Activated CD4-positive, CD25-positive, alpha-beta regulatory T cell treated with anti-CD3 and anti-CD28 coated beads, Interleukin-2, amount 50 U/mL, for 16 hours (primary cell): Measurements from ENCODE around the gene HSDL1.

Source experiments
- DNase-seq: peaks from one replicate; pipeline ENCODE4 v3.0.0-alpha.2; 2020; ENCODE audit warnings: low read depth, low spot score

Gene HSDL1

DNA sequence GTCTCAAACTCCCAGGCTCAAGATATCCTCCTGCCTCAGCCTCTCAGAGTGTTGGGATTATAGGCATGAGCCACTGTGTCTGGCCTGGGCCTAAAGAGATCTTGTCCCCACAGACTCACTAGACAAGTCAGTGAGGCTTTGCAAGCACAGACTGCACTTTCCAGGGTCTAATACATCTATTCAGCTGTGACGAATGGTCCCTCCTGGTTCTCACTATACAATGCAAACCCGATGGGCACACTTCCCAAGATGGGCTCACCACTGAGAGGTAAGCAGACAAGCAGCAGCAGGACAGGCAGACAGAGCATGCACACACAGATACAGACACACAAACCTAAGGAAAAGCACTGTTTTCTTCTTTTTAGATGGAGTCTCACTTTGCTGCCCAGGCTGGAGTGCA lies 37.1 kb downstream of the HSDL1 start:
- DNase-seq, result no peak

DNA sequence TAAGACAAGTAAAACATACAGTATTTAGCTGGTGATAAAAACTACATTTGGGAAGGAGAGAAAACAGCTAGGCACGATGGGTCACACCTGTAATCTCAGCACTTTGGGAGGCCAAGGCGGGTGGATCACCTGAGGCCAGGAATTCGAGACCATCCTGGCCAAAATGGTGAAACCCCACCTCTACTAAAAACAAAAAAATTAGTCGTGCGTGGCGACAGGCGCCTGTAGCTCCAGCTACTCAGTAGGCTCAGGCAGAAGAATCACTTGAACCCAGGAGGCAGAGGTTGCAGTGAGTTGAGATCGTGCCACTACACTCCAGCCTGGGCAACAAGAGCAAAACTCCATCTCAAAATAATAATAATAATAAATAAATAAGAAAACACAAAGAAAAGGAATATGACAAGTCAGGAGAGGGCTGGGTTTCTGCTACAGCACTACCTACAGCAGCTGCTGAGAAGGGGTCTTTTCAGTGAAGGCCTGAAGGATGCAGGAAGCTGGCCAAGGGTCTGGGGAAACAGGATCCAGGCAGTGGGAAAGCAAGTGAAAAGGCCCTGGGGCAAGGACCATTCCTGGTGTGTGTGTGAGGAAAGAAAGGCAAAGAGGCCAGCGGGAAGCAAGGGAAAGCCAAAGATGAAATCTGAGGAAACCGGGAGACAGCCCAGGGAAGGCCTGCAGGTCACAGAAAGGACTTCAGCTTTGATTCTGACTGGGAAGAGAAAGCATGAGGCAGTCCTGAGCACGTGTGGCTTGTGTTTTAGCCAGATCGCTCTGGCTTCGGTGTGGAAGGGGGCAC lies 38.8 kb downstream of the HSDL1 start:
- DNase-seq, result no peak

DNA sequence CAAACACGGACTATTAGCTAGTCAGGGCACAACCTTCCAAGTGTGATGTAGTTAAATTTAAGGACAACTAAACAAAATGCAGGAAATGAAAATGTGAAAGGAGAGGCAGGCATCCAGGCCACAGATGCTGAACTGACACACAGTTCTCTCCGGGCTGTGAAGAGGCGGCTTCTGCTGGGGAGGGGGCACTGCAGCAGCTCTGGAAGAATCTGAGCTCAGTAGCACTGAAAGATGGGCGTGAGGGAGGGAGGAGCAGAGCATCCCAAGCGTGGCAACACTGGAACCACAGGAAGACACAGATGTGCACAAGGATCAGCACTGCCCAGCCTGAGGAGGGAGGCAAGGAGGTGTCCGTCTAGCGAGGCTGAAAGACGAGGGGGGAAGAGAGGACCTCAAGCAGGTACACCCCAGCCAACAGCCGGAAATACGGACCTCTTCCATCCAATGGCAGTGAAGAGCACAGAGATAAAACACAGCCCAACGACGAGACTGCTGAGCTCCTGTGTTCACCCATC lies 39.6 kb downstream of the HSDL1 start:
- no peak for DNase-seq

DNA sequence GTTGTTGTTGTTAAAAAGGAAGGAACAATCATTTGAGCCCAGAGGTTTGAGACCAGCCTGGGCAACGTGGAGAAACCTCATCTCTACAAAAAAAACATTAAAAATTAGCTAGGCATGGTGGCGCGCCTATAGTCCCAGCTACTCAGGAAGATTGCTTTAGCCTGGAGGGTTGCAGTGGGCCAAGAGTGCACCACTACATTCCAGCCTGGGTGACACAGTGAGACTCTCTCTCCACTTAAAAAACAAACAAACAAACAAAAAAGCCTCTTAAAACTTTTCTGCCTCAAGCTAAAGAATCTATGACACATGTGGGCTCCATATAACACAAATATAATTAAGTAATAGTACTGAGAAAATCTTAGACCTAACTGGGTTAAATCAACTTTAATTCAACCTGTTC lies 40.7 kb downstream of the HSDL1 start:
- DNase-seq, result no peak

DNA sequence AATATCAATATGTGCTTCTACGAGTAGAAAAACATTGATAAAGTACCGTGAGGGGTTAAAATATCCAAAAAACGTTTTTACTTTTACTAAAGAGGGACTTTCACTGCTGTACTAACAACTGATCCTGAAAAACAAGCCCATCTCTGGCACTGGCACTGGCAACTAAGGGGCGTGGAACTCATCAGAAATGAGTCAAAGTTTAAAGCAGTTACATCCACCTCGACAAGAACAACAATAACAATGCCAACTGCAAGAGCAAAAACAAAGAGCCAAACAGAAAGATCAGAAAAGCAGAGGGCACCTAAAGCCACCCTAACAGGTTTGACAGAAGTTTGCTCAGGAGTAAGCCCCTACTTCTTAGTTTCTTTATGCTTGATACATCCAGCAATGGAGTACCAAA lies 41.3 kb downstream of the HSDL1 start:
- no peak for DNase-seq

DNA sequence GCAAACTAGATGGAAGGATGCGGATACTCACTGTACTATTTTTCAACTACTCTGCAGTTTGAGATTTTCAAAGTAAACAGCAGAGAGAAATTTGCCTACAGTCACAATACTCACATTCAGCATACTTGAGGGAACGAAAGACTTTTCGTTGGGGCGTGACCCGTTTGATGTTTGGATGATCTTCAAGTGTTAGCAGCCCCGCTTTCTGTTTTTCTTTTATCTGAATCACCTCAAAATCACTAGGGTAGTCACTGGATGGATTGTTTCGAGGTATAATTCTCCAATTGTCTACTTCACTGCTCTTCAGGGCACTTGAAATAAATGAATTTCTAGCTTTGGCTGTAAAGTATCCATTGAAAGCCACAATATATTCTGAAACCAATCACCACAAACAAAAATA lies 46.0 kb downstream of the HSDL1 start:
- no peak for DNase-seq

DNA sequence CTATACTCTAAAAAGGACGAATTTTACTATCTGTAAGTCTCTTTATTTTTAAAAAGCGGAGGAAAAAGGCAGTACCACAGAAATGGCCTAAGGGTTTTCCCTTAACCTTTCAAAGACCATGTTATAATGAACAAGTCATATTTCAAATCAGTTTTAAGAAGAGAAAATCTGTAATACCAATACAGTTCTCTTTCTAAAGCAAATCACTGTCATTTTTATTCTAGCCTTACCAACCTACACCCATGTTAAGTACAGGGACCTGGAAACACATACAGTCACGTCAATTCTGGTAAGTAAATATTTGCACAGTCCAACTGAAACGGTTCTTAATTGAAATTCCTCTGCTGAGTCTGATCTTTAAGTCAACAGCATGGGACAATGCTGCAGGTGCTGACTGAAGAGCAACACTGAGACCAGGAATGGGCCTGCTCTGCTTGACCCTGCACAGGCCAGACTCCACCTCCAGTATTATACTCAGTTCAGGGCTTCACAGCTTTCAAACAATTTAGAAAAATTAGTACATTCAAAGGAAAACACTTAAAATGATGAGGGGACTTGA lies 48.5 kb downstream of the HSDL1 start:
- DNase-seq, result no peak

DNA sequence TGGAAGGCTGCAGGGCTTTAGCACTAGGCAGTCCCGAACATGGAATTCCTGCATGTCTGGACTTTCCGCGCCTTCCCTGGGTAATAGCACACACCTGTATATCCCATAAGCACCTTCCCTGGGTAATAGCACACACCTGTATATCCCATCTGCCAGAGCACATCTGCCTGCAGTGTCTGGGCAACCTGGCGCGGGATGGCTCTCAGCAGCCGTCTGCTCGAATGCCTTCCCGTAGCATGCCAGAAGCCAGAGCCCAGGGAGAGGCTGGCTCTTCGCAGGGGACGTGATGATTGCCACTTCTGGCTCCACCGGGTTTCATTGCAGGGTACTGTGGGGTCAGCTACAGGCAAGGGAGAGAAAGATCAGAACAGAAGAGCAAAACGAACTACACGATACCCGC lies 49.5 kb downstream of the HSDL1 start:
- DNase-seq, result no peak

DNA sequence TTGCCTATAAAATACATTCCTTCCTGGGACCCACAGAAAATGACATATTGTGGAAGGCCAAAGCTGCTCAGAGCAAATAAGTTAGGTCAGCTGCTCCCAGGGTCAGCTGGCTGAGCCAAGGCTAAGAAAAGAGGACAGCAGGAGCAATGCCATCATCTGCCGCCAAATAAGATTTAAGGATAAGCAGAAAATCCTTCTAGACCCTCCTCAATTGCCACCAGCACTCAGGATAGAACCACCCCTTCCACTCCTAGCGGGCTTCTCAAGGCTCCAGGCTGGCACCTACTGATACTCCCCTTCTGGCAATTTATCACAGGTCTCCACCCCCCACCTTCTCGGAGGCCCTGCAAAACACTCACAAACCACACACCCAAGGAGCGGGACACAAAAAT lies 51.1 kb downstream of the HSDL1 start:
- no peak for DNase-seq

DNA sequence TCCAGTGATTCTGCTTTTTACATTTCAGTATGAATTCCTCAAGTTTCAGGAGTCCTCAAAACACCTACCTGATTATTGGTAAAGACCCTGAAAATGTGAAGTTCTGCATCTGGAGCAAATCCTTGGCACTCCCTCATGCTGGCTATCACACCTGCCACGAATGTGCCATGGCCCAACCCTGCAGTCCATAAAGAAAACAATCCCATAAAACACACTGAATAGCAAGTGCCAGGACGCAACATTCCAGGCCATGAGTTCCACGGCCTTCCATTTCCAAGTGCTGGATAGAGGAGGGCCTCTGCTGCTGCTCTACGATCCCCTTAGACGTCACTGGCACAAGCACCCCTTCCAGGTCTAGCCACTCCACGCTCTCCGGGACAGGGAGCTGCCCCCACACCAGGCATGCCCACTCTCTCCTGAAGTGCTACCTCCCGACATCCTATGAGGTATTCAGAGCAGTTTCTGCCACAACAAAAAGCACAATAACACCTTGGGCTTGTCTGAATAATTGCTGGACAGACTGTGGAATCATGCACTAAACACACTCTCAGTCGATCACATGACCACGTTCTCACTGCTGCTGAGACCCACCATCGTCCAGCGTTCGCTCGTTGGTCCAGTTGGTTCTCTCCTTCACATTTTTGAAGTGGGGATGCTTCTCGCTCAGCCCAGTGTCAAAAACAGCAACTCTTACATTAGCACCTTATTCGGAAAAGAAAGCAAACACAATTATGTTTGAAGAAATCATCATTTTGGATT lies 51.7 kb downstream of the HSDL1 start:
- DNase-seq, result no peak

DNA sequence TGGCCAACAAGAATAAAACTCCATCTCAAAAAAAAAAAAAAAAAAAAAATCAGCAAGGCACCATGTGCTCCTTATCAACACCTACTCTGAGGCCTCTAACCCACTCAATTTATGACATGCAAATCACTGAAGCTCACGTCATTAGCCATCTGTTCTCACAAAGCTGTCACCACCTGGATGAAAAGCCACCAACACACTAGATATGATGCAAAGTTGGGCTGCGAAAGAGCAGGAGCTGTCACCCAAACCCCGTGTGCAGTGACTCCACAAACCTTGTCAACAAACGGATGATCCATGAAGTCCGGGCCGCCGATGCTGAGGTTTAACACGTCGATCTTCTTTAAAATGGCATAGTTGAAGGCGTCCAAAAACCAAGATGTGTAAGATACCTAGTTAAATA lies 53.5 kb downstream of the HSDL1 start:
- DNase-seq, result no peak

DNA sequence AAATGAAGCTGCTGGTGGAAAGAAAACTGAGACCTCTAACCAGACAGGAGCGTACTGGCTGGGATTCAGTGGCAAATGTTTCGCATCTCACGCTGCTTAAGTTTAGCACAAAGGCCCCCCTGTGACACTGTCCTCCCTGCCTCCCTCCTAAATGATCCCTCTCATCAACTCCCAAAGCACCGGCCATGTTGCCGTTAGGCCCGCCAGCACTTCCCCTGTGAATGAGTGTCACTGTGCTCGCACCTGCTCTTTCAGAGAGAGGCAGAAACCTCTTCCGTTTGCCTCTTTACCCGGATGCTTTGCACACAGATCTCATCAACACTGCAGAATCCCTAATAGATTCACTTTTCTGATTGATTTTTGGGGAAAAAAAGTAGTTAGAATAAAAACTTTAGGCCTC lies 54.8 kb downstream of the HSDL1 start:
- DNase-seq, result no peak

DNA sequence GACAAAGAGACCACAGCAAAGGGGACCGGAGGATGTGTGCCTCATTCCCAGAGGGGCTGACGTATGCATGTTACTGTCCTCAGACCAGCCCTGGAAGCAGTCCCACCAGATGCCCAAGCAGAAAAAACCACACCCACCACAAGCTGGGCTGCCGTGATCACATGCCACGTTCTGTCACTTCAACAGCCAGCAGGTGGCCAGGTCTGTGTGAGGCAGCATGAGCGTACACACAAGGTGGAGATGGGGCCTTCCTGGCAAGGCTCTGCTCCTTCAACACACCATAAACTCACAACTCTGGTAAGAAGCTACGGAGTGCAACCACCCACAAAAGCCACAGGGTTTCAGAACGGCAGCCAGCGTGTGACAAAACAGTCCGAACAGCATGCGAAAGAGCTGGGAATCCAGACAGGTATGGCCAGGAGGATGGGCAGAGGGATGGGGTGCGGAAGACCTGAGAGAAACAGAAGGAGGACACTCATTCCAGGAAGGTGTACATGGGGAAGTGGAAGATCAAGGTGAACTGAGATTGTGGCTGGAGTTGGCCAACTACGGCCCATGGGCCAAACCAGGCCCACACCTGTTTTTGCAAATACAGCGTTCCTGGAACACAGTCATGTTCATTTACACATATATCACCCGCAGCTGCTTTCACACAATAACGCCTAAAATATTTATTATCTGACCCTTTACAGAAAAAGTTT lies 56.1 kb downstream of the HSDL1 start:
- DNase-seq, result no peak

DNA sequence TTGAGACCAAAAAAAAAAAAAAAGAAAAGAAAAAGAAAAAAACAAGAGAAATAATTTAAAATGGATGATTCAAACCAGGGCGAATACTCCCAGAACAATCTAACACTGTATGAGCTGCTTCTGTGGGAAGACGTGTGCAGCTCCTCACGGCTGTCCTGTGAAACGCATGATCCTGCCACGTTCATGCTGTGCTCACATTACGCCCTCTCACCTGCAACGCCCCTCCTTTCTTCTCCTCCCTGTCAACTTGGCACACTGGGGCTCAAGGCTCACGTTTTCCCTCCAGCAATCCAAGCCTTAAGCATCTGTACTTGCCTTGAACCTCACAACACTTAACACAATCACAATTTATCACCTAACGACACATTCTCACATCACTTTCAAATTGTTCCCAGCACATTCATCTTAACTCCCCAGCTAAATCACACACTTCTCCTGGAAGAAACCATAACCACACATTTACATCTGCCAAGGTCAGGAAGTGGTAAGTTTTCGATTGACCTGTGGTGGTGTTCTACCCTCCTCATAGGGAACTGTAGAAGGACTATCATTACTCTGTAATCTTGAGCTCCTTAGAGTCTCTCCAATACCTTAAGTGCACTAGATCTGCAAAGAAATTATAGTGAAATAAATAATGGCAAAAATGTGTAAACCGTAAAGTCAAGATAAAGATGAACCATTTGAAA lies 57.4 kb downstream of the HSDL1 start:
- no peak for DNase-seq

DNA sequence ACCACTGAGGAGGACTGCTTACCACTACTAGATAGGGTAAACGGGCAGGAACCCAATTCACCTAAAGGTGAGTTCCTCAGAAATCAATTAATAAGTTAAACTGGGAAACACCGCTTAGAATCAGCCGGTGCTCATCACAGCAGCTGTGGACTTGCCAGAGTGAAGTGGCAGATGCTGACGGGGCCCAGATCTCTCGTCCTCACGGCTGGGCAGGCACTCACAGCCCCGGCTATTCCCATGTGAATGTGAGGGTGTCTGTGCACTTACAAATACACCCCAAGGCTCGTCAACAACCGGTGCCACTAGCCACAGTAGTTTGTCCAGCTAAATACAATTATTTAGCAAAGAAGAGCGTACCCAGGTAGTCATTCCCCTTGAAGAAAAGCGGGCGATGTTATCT lies 58.0 kb downstream of the HSDL1 start:
- no peak for DNase-seq

DNA sequence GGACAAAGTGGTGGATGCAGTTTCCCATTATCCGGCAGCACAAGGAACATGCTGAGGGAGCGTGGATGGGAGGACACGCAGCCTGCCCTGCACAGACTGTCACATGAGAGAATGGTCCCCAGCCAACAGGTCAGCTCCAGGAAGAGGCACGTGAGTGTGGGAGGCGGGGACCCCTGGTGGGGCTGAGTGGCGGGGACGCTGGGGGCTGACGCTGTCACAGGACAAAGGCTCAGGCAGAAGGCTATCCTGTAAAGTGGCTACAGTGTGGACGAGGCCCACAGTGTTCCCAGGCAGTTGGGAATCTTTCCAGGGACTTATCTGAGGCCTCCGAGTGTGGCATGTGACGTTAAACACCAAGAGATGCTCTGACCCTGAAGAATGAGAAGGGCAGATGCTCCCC lies 58.6 kb downstream of the HSDL1 start:
- DNase-seq, result no peak

DNA sequence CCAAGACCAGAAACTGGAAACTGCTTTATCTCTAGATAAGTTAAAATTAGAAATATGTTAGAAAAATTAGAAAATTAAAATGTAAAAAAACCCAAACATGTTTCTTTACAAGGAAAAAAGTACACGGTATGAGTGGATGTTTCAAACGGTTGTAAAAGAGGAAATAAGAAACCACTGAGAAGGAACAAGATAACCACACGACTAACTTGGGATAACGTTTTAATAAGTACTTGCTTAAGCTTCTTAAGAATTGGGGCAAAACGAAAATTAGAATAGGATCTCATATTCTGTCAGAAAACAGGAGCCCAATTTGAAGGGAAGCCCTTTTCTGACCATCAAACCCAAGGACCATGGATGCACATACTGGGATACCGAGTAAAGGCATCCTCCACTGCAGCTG lies 59.2 kb downstream of the HSDL1 start:
- DNase-seq, result no peak

DNA sequence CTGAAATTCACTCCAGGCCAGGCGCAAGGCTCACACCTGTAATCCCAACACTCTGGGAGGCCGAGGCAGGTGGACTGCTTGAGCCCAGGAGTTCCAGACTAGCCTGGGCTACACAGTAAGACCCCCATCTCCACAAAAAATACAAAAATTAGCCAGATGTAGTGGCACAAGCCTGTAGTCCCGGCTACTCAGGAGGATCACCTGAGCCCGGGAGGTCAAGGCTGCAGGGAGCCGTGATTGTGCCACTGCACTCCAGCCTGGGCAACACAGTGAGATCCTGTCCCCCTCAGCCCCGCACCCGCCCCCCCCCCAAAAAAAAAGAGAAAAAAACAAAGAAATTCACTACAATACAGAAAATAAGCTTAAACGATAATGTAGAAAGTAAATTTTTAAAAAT lies 59.7 kb downstream of the HSDL1 start:
- no peak for DNase-seq

DNA sequence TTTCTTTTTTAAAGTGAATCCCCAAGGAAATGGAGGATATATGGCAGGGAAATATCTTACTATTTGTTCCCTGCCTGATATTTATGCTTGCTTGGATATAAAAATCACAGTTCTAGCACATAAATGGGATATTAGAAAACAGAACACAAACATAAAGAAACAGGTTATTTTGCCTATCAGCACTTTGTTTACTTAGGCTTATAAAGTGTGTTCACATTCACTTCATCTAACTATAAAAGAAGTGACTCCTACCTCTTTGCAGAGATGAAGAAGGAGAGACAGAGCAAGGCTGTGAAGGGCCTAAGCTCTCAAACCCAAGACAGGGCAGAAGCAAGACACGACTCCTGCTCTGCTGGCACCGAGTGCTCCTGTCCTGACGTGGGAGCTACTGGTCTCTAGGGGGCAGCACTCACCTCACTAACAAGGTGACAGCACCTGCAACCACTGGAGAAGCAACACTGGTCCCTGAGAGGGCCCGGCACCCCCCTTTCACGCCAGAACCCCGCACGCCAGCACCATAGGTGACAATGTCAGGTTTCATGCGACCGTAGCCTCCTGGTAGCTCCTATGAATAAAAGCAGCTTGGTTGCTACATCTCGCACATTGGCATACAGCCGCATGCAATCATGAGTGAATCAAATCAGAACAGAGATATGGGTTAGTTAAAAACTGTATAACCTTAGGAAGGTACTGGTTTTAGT lies 60.3 kb downstream of the HSDL1 start:
- DNase-seq, result peak; percentile 48

DNA sequence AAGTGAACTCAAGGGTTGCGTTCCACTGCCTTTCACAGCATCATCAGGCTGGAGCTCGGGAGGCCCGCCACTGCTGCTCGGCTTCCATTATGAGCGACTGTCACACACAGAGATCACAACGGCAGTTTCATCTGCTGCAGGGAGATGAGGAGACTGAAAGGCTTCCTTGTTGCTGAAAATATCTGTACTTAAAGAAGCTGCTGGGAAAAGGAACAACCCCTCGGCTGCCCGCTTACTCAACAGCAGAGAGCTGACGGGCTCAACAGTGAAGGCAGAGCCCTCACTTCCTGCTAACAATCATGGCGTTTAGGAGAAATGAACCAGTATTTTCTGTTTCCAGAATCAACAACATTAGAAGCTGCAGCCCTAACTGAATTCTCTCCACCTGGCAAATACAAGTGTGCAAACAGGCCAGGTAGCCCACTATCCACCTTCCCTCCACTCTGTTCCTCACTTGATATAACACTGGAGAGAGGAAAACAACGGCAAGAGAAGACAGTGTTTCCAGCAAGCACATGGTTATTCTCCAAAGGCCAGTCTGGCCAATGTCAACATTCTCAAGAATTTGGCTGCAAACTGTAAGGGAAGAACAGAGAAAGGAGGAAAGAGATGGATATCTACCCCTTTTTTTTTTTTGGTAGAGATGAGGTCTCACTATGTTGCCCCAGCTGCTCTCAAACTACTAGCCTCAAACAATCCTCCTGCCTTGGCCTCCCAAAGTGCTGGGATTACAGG lies 62.0 kb downstream of the HSDL1 start:
- DNase-seq, result no peak
